Measurements from ENCODE around the gene MXRA7.

DNA sequence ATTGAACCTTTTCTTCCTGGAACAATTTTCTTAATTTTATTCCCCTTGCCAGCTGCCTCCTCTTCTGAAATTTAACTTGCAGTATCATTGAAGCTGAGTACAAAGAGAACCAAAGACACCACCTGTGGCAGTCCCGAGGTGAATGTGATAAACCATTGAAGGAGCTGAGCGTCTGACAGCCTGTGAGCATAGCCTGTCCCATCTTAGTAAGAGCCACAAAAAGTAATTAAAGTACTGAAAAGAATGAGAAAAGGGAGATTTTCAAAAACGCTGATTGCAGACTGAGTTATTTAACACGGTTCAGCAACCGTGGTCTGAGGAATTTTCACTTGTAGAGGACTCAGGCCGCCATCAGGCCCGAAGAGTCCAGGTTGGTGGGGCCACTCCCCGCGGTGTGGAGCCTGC is 40.0 kb downstream of the MXRA7 start:
- TF ChIP-seq POLR2AphosphoS5 (IDR thresholded peaks at IDR 0.05; ENCODE audit: low read depth, low read length) (no peak), CHD2 (IDR thresholded peaks at IDR 0.05; ENCODE audit: low read length, partially characterized antibody) (no peak), EZH2phosphoT487 (IDR thresholded peaks at IDR 0.05; ENCODE audit: borderline replicate concordance, low read depth) (no peak), MXI1 (IDR thresholded peaks at IDR 0.05; ENCODE audit: low read depth, low read length) (no peak), CTCF (IDR thresholded peaks at IDR 0.05) (no peak), GABPA (IDR thresholded peaks at IDR 0.05; ENCODE audit: low read depth) (no peak), EP300 (IDR thresholded peaks at IDR 0.05; ENCODE audit: borderline replicate concordance in 1 of 2, low read depth in 1 of 2, low read length in 1 of 2) (no peak), YY1 (IDR thresholded peaks at IDR 0.05; ENCODE audit: low read depth) (no peak), TAF1 (IDR thresholded peaks at IDR 0.05; ENCODE audit: borderline replicate concordance, low read depth, low read length) (no peak), ZBTB33 (IDR thresholded peaks at IDR 0.05; ENCODE audit: borderline replicate concordance, low read depth) (no peak), REST (IDR thresholded peaks at IDR 0.05; ENCODE audit: low read depth, low read length) (no peak)
- TF ChIP-seq, protein P1, sequence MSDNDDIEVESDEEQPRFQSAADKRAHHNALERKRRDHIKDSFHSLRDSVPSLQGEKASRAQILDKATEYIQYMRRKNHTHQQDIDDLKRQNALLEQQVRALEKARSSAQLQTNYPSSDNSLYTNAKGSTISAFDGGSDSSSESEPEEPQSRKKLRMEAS (IDR thresholded peaks at IDR 0.05; ENCODE audit: low read depth) = no peak

All from SK-N-SH (cell line).